Stomach smooth muscle (tissue), 2 donors: ENCODE results near the gene RIC3.

ENCODE experiments used
- H3K27ac ChIP-seq: one replicate; pipeline ENCODE4 v1.7.0; 2013; ENCODE audit warnings: mild to moderate bottlenecking, low read length, inconsistent platforms
- H3K27me3 ChIP-seq, 2 donors: one replicate each; pipeline ENCODE4 v1.7.0; 2013; ENCODE audit warnings: low read length in 2 of 2; ENCODE audit not compliant: insufficient read depth in 2 of 2, control insufficient read depth in 1 of 2
- H3K36me3 ChIP-seq, 2 donors: one replicate each; pipeline ENCODE4 v1.7.0; 2013; ENCODE audit warnings: low read length in 2 of 2; ENCODE audit not compliant: control insufficient read depth in 2 of 2, insufficient read depth in 2 of 2
- H3K4me1 ChIP-seq: one replicate; pipeline ENCODE4 v1.7.0; 2013; ENCODE audit warnings: low read length; ENCODE audit not compliant: control insufficient read depth, insufficient read depth
- H3K4me3 ChIP-seq, 2 donors: one replicate each; pipeline ENCODE4 v1.7.0; 2013; ENCODE audit warnings: low read length in 2 of 2
- H3K9ac ChIP-seq, 2 donors: one replicate each; pipeline ENCODE4 v1.7.0; 2013; ENCODE audit warnings: low read length in 2 of 2, mild to moderate bottlenecking in 1 of 2
- H3K9me3 ChIP-seq, 2 donors: one replicate each; pipeline ENCODE4 v1.7.0; 2013; ENCODE audit warnings: low read length in 2 of 2; ENCODE audit not compliant: control insufficient read depth in 2 of 2
- donor health status: healthy.
- donor health status: Pancreatic carcinoma.

RIC3 gene

DNA sequence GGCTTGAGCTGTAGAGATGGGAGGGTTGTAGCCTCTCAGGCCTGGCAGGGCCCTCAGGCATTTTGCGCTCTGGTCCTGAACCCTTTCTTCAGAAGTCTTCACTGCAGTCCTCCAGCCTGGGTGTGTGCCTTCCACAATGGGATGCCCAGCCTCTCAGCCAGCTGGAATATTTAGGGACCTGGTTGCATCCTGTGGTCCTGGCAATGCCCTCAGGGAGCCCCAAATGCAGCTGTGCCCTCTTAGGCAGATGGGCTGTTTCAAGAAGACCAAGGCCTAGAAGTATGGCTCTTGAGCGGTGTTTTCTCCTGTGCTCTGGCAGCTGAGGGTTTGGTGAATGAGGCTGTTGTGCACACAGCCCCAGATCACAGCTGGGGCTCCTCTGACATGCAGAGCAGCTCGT lies 81.1 kb downstream of the RIC3 start:
- no peak overlapping the region for H3K27ac ChIP-seq
- H3K4me1 ChIP-seq = peaks cover 29% of the 10 kb centered on the region
- no peaks in the 10 kb centered on the region for H3K27me3 ChIP-seq
- no peak overlapping the region for H3K4me3 ChIP-seq
- H3K9ac ChIP-seq = no peak overlapping the region
- no peaks in the 10 kb centered on the region for H3K9me3 ChIP-seq
- peaks cover 0 to 2% of the 10 kb centered on the region in 2 donors for H3K36me3 ChIP-seq

- peaks cover 30% of the 10 kb centered on the region for H3K4me1 ChIP-seq
- no peaks in the 10 kb centered on the region for H3K27me3 ChIP-seq
- no peak overlapping the region for H3K27ac ChIP-seq
- H3K9me3 ChIP-seq = no peaks in the 10 kb centered on the region
- H3K36me3 ChIP-seq = peaks cover 0 to 2% of the 10 kb centered on the region in 2 donors
- H3K9ac ChIP-seq = no peak overlapping the region
- no peak overlapping the region for H3K4me3 ChIP-seq
These were observed 81.6 kb downstream of the RIC3 start for GRCh38 chr11:8087185-8087584.

DNA sequence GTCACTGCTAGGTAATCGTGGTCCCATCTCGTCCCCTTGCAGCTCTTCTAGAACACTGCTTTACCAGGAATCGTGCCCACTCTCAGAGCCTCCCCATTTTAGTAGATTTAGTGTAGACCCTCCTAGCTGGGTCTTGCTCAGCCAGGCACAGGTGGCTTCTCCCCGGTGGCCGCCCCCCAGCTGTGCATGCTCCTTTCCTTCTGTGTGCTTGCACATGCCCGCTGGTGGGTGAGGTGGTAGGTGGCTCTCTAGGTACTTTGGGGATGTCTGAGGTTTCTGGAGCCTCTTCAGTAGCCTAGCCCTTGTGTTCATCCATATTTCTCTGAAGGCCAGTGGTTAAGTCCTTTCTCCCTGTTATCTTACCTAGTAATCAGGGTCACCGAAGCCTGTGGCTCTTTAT lies 82.3 kb downstream of the RIC3 start:
- Histone ChIP-seq H3K27me3 (no peaks in the 10 kb centered on the region), H3K4me3 (no peak overlapping the region), H3K36me3 (peaks cover 0 to 2% of the 10 kb centered on the region in 2 donors), H3K4me1 (peaks cover 36% of the 10 kb centered on the region), H3K9ac (no peak overlapping the region), H3K9me3 (no peaks in the 10 kb centered on the region), H3K27ac (no peak overlapping the region)

DNA sequence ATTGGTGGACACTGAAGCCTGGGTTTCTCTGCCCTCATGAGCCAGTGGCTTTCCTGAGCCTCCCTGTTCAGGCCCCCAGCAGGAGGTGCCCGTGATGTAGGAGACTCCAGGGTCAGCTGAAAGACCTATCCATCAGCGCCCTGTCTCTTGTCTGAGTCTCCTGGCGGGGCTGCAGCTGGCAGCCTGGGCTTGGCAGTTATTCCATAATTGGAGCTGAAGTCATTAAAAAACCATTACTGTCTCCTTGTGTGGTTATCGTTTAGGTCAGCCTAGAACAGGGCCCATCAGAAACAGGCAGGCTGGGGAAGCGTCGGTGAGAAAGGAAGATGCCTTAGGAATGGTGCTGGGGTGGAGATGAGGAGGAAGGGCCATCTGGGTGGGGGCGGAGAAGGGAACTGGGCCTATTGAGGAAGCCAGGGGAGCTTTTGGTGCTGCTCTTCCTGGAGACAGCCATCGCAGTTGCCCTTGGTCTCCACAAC lies 82.8 kb downstream of the RIC3 start:
- H3K27ac ChIP-seq = no peak overlapping the region

GRCh38 chr11:8085011-8085645 lies 83.7 kb downstream of the RIC3 start:
- Histone ChIP-seq H3K9me3 (no peaks in the 10 kb centered on the region), H3K4me3 (no peak overlapping the region), H3K36me3 (no peaks in the 10 kb centered on the region), H3K4me1 (peaks cover 44% of the 10 kb centered on the region), H3K9ac (no peak overlapping the region), H3K27ac (no peak overlapping the region), H3K27me3 (no peaks in the 10 kb centered on the region)

More for the DNA sequence above, 82.8 kb downstream of the RIC3 start:
- Histone ChIP-seq H3K27me3 (no peaks in the 10 kb centered on the region), H3K36me3 (no peaks in the 10 kb centered on the region), H3K9me3 (no peaks in the 10 kb centered on the region), H3K4me3 (no peak overlapping the region), H3K9ac (no peak overlapping the region), H3K4me1 (peaks cover 38% of the 10 kb centered on the region)

- no peak overlapping the region for H3K4me3 ChIP-seq
- no peaks in the 10 kb centered on the region for H3K27me3 ChIP-seq
- H3K9ac ChIP-seq = no peak overlapping the region
- H3K27ac ChIP-seq = no peak overlapping the region
- peaks cover 44% of the 10 kb centered on the region for H3K4me1 ChIP-seq
- no peaks in the 10 kb centered on the region for H3K9me3 ChIP-seq
- no peaks in the 10 kb centered on the region for H3K36me3 ChIP-seq
These were observed 84.5 kb downstream of the RIC3 start for GRCh38 chr11:8084352-8084751.

DNA sequence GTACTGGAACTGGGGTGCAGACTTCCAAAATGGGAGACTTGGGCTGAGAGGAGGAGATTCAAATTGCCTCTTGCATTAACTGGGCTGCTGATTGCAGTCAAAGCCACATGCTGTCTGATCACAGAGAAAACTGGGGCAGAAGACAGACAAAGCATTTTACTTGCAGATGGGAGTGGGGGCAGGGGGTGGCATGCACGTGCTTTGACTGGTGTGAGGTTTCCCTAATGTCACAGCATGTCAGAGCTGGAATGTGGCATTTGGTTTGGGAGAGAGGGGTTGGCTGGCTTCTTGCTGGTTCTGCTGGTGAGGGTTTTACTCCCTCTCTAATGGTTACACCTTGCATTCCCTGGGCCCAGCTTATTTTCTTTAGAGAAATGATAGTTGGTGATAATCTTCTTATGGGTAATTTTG lies 84.9 kb downstream of the RIC3 start:
- H3K4me3 ChIP-seq = no peak overlapping the region
- no peaks in the 10 kb centered on the region for H3K9me3 ChIP-seq
- H3K36me3 ChIP-seq = no peaks in the 10 kb centered on the region
- no peak overlapping the region for H3K9ac ChIP-seq
- no peak overlapping the region for H3K27ac ChIP-seq
- peaks cover 44% of the 10 kb centered on the region for H3K4me1 ChIP-seq
- no peaks in the 10 kb centered on the region for H3K27me3 ChIP-seq

- peak overlapping the region; percentile 29 to 30 for H3K9ac ChIP-seq
- no peak overlapping the region for H3K4me3 ChIP-seq
- no peak overlapping the region for H3K27ac ChIP-seq
- H3K27me3 ChIP-seq = no peaks in the 10 kb centered on the region
- no peaks in the 10 kb centered on the region for H3K9me3 ChIP-seq
- no peaks in the 10 kb centered on the region for H3K36me3 ChIP-seq
- H3K4me1 ChIP-seq = peaks cover 44% of the 10 kb centered on the region
These were observed 85.8 kb downstream of the RIC3 start for GRCh38 chr11:8083088-8083395.

DNA sequence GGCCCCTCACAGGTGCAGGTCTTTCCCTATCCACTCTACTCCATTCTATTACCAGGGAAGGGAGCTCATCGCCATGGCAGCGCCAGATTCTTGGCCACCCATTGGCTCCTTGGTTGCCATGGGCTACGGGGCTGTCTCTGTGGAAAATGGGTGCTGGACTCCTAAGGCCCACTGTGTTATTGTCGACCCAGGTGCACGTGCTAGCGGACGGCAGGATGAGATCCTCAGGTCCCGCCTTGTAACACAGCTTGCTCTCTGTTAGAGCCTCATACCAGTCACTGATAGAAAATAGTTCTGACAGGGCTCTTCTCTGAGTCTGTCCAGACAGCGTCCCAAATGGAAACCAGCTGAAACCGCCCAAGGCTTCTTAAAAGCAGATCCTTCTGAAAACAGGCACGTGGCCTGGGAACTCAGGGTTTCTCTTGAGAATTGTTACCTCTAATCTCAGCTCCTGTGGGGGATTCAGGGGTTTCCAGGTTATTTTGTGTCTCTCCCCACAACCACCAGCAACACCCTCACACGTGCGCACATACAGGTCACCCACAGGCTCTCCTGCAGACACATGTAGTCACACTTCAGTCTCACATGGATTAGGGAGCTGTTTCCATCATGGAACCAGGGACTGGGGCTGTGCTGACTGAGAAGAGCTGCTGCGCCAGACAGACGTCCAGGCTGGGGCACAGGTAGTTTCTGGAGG lies 86.3 kb downstream of the RIC3 start:
- H3K27ac ChIP-seq = no peak overlapping the region
- peak overlapping the region; percentile 29 to 66 for H3K9ac ChIP-seq
- H3K36me3 ChIP-seq = no peaks in the 10 kb centered on the region
- H3K4me1 ChIP-seq = peaks cover 44% of the 10 kb centered on the region
- no peaks in the 10 kb centered on the region for H3K27me3 ChIP-seq
- peak overlapping the region in 1 of 2 donors; percentile 77 for H3K4me3 ChIP-seq
- H3K9me3 ChIP-seq = no peaks in the 10 kb centered on the region

DNA sequence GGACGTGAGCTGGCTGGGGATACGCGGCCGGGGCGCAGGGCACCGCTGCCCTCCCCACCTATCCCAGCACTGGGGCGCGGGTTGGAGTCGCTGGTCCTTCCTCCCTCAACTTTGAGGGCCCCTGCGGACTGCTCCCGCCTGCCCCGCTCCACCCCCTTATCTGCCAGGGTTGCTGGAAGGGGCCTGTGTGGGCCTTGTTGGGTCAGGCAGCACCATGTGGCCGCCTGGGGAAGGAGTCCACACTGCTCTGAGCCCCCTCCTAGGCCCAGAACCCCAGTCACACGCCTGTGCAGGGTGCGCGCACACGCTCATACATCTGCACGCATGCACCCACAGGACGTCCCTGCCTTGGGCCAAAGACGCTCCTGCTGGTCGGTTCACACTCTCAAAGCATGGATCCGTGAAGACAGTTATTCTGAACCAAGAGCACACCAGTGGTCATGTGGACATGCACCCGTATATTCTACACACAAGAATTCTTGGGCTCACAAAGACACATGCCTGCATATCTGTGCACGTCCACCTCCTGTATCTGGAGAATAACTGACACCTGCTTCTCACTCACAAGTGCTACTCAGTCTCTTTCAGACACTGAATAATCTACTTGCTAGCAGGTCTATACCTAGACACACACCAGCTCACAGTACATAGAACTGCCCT lies 87.1 kb downstream of the RIC3 start:
- Histone ChIP-seq H3K27me3 (no peaks in the 10 kb centered on the region), H3K27ac (no peak overlapping the region), H3K9ac (peak overlapping the region; percentile 66), H3K4me1 (peaks cover 44% of the 10 kb centered on the region), H3K36me3 (no peaks in the 10 kb centered on the region), H3K4me3 (peak overlapping the region; percentile 73 to 77), H3K9me3 (no peaks in the 10 kb centered on the region)
